OCI-LY1 (cell line): Measurements from ENCODE around the gene EPHA4.

Experiments
- H2AFZ ChIP-seq: fragments of 200-600 bp; sonication (generic), shearing (Covaris generic); 2 replicates; pipeline ENCODE4 v1.6.0; 2014; ENCODE audit warnings: antibody characterized with exemption, mild to moderate bottlenecking, low read length
- H3F3A ChIP-seq: fragments of 200-600 bp; sonication (generic), shearing (Covaris generic); 2 replicates; pipeline ENCODE4 v1.6.0; 2014; ENCODE audit warnings: mild to moderate bottlenecking, antibody characterized with exemption, low read length, moderate library complexity; ENCODE audit not compliant: insufficient read depth
- H3K27ac ChIP-seq: fragments of 200-600 bp; sonication (generic); 2 replicates; pipeline ENCODE4 v1.5.1; 2014; ENCODE audit warnings: low read length, mixed run types, mild to moderate bottlenecking, low read depth; ENCODE audit not compliant: poor library complexity, severe bottlenecking
- H3K27me3 ChIP-seq: fragments of 200-600 bp; sonication (generic); 2 replicates; pipeline ENCODE4 v1.6.0; 2014; ENCODE audit warnings: antibody characterized with exemption, mild to moderate bottlenecking, low read length, moderate library complexity; ENCODE audit not compliant: insufficient read depth
- H3K36me3 ChIP-seq: fragments of 200-600 bp; sonication (generic); 2 replicates; pipeline ENCODE4 v1.6.1; 2014; ENCODE audit warnings: mild to moderate bottlenecking, antibody characterized with exemption, low read length, moderate library complexity, mixed read lengths; ENCODE audit not compliant: insufficient read depth
- H3K4me1 ChIP-seq: fragments of 200-600 bp; sonication (generic); 2 replicates; pipeline ENCODE4 v1.5.1; 2014; ENCODE audit warnings: mild to moderate bottlenecking, low read length, moderate library complexity; ENCODE audit not compliant: insufficient read depth, severe bottlenecking
- H3K4me2 ChIP-seq: fragments of 200-600 bp; sonication (generic), shearing (Covaris generic); 2 replicates; pipeline ENCODE4 v1.6.1; 2014; ENCODE audit warnings: low read length
- H3K4me3 ChIP-seq: fragments of 200-600 bp; sonication (generic); 2 replicates; pipeline ENCODE4 v1.5.1; 2014; ENCODE audit warnings: low read length, low read depth, mild to moderate bottlenecking, mixed read lengths; ENCODE audit not compliant: poor library complexity, severe bottlenecking
- H3K79me2 ChIP-seq: fragments of 200-600 bp; shearing (Covaris generic); 2 replicates; pipeline ENCODE4 v1.6.1; 2016; ENCODE audit warnings: mixed run types, low read length, mixed read lengths; ENCODE audit not compliant: insufficient read depth
- H3K9ac ChIP-seq: fragments of 200-600 bp; sonication (generic), shearing (Covaris generic); 2 replicates; pipeline ENCODE4 v1.6.1; 2014; ENCODE audit warnings: mild to moderate bottlenecking, low read length, mixed read lengths
- H3K9me2 ChIP-seq: fragments of 200-600 bp; sonication (generic), shearing (Covaris generic); 2 replicates; pipeline ENCODE4 v1.6.1; 2014; ENCODE audit warnings: low read depth, mild to moderate bottlenecking, low read length, mixed read lengths
- H3K9me3 ChIP-seq: fragments of 200-600 bp; shearing (Covaris generic); 2 replicates; pipeline ENCODE4 v1.6.1; 2014; ENCODE audit warnings: low read length, mixed read lengths
- H4K20me1 ChIP-seq: fragments of 200-600 bp; sonication (generic), shearing (Covaris generic); 2 replicates; pipeline ENCODE4 v1.6.0; 2016; ENCODE audit warnings: mild to moderate bottlenecking, low read length; ENCODE audit not compliant: insufficient read depth
- EZH2 ChIP-seq: fragments of 200-600 bp; sonication (generic), shearing (Covaris generic); IDR thresholded peaks from 2 replicates; pipeline ENCODE4 v1.8.0; 2017; ENCODE audit warnings: borderline replicate concordance, mixed run types, mild to moderate bottlenecking, antibody characterized with exemption, low read length, moderate library complexity, mixed read lengths
- TF ChIP-seq, protein P1 (sequence below): fragments of 200-600 bp; sonication (generic), shearing (Covaris generic); IDR thresholded peaks from 2 replicates; pipeline ENCODE4 v1.5.1; 2017; ENCODE audit warnings: mild to moderate bottlenecking, antibody characterized with exemption, low read length, moderate library complexity, mixed read lengths

The EPHA4 gene

GRCh38 chr2:221473451-221473850 lies 98.7 kb downstream of the EPHA4 start:
- no peak for TF ChIP-seq EZH2
- TF ChIP-seq, protein P1, sequence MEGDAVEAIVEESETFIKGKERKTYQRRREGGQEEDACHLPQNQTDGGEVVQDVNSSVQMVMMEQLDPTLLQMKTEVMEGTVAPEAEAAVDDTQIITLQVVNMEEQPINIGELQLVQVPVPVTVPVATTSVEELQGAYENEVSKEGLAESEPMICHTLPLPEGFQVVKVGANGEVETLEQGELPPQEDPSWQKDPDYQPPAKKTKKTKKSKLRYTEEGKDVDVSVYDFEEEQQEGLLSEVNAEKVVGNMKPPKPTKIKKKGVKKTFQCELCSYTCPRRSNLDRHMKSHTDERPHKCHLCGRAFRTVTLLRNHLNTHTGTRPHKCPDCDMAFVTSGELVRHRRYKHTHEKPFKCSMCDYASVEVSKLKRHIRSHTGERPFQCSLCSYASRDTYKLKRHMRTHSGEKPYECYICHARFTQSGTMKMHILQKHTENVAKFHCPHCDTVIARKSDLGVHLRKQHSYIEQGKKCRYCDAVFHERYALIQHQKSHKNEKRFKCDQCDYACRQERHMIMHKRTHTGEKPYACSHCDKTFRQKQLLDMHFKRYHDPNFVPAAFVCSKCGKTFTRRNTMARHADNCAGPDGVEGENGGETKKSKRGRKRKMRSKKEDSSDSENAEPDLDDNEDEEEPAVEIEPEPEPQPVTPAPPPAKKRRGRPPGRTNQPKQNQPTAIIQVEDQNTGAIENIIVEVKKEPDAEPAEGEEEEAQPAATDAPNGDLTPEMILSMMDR, result no peak
- Histone ChIP-seq H3K4me3 (no peak overlapping the region), H3F3A (no peaks in the 10 kb centered on the region), H3K27me3 (no peaks in the 10 kb centered on the region), H4K20me1 (no peaks in the 10 kb centered on the region), H3K27ac (no peak overlapping the region), H3K9me3 (no peaks in the 10 kb centered on the region), H3K4me2 (no peak overlapping the region), H3K4me1 (no peaks in the 10 kb centered on the region), H3K36me3 (no peaks in the 10 kb centered on the region), H2AFZ (no peak overlapping the region), H3K79me2 (no peaks in the 10 kb centered on the region), H3K9ac (no peak overlapping the region), H3K9me2 (no peaks in the 10 kb centered on the region)

DNA sequence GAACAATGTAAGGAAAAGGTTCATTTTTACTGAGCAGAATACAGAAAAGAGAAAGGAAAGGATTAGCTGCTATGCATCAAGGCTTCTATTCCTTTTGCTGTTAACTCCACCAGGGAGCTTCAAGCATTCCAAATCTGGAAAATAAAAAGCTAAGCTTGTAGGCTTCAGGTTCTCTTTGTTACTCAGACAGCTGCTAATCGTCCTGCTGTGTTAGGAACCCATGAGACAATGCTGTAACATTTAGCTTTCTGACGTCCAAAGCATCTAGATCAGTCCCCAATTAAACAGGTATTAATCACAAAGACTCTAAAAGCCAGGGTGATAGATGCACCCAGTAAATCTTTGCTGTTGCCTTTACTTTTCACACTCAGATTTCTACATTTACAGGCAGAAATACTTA lies 103.8 kb downstream of the EPHA4 start:
- no peaks in the 10 kb centered on the region for H4K20me1 ChIP-seq
- H3K36me3 ChIP-seq, result no peaks in the 10 kb centered on the region

DNA sequence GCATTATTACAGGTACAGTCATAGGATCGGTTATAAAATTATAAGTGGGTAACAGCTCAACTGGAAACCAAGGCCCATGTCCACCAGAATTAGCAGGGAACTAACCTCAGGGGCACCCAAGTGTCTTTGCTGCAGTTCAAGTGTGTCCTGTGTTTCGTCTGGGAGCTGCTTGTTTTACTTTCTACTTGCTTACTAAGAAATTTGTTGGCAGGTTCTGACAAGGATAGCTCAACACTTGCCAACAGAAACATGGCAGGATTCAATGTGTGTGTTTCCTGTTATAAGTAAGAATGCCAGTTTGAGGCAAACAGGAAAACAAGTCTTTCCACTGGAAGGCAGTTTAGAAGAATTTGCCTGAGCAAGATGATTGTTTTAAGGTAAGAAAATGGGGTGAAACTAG lies 104.5 kb downstream of the EPHA4 start:
- H3K9ac ChIP-seq, result no peak overlapping the region
- H3K9me2 ChIP-seq, result no peaks in the 10 kb centered on the region
- no peaks in the 10 kb centered on the region for H4K20me1 ChIP-seq
- no peaks in the 10 kb centered on the region for H3K27me3 ChIP-seq
- no peak overlapping the region for H3K4me2 ChIP-seq
- no peaks in the 10 kb centered on the region for H3K36me3 ChIP-seq
- H3F3A ChIP-seq, result no peaks in the 10 kb centered on the region
- no peaks in the 10 kb centered on the region for H3K9me3 ChIP-seq
- H2AFZ ChIP-seq, result no peak overlapping the region
- H3K79me2 ChIP-seq, result no peaks in the 10 kb centered on the region
- TF ChIP-seq EZH2, result no peak
- TF ChIP-seq, protein P1, result no peak
- no peak overlapping the region for H3K27ac ChIP-seq
- no peaks in the 10 kb centered on the region for H3K4me1 ChIP-seq
- no peak overlapping the region for H3K4me3 ChIP-seq

More for the DNA sequence above, 103.8 kb downstream of the EPHA4 start:
- no peak overlapping the region for H3K4me3 ChIP-seq
- H3K9me3 ChIP-seq, result no peaks in the 10 kb centered on the region
- no peaks in the 10 kb centered on the region for H3K79me2 ChIP-seq
- H3K27ac ChIP-seq, result no peak overlapping the region
- no peaks in the 10 kb centered on the region for H3K27me3 ChIP-seq
- H3K4me1 ChIP-seq, result no peaks in the 10 kb centered on the region
- no peak overlapping the region for H3K4me2 ChIP-seq
- TF ChIP-seq, protein P1, result no peak
- no peak for TF ChIP-seq EZH2
- H3F3A ChIP-seq, result no peaks in the 10 kb centered on the region
- H3K9me2 ChIP-seq, result no peaks in the 10 kb centered on the region
- no peak overlapping the region for H2AFZ ChIP-seq
- no peak overlapping the region for H3K9ac ChIP-seq
